Epithelial cell of esophagus (primary cell): Measurements from ENCODE around the gene MFSD12.

Source experiments
- DNase-seq: peaks from one replicate; pipeline ENCODE4 v3.0.0; 2010; ENCODE audit warnings: low read depth
- H3K4me3 ChIP-seq: 2 replicates; pipeline ENCODE4 v1.5.1; 2011; ENCODE audit warnings: mild to moderate bottlenecking, low read length, control low read depth
- TF ChIP-seq, protein P1 (sequence below): IDR thresholded peaks from 2 replicates; pipeline ENCODE4 v1.5.1; 2011; ENCODE audit warnings: low read depth, mild to moderate bottlenecking, low read length, control low read depth, inconsistent platforms; ENCODE audit not compliant: insufficient read depth; ENCODE audit errors: missing control alignments

Gene MFSD12

DNA sequence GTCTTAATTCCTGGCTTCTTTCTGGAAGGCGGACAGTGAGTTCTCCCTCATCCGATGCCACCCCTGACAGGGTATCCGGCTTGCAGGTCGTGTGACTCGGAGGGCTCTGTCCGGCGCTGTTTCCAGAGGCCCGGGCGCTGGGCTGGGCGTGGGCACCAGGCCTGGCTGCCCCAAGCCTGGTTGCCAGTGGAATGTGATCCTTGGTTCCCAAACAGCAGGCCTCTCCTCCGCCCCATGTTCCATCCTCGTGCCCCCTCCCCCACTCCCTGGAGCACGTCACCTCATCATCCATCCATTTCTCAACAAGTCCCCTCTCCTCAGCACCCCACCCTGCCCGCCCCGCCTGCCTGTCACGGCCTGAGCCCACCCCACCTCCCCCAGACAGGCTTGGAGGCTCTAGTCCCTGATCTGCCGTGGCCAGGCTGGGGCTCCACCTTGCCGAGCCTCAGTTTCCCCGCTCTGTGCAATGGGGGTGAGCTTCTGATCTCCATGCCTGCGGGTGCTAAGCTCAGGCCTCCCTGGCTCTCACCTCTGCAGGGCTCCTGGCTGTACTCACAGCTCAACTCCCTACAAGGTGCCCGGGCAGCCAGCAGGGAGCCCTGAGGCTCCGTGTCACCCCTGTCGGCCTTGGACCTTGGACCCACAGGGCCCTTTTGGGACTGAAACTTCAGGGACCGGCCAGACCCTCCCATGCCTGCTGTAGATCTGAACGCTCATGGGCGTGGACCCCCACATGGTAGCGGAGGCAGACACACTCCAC, 47.0 kb upstream of the MFSD12 start:
- TF ChIP-seq, protein P1, sequence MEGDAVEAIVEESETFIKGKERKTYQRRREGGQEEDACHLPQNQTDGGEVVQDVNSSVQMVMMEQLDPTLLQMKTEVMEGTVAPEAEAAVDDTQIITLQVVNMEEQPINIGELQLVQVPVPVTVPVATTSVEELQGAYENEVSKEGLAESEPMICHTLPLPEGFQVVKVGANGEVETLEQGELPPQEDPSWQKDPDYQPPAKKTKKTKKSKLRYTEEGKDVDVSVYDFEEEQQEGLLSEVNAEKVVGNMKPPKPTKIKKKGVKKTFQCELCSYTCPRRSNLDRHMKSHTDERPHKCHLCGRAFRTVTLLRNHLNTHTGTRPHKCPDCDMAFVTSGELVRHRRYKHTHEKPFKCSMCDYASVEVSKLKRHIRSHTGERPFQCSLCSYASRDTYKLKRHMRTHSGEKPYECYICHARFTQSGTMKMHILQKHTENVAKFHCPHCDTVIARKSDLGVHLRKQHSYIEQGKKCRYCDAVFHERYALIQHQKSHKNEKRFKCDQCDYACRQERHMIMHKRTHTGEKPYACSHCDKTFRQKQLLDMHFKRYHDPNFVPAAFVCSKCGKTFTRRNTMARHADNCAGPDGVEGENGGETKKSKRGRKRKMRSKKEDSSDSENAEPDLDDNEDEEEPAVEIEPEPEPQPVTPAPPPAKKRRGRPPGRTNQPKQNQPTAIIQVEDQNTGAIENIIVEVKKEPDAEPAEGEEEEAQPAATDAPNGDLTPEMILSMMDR, result no peak
- H3K4me3 ChIP-seq, result no peak overlapping the region
- no peak for DNase-seq

DNA sequence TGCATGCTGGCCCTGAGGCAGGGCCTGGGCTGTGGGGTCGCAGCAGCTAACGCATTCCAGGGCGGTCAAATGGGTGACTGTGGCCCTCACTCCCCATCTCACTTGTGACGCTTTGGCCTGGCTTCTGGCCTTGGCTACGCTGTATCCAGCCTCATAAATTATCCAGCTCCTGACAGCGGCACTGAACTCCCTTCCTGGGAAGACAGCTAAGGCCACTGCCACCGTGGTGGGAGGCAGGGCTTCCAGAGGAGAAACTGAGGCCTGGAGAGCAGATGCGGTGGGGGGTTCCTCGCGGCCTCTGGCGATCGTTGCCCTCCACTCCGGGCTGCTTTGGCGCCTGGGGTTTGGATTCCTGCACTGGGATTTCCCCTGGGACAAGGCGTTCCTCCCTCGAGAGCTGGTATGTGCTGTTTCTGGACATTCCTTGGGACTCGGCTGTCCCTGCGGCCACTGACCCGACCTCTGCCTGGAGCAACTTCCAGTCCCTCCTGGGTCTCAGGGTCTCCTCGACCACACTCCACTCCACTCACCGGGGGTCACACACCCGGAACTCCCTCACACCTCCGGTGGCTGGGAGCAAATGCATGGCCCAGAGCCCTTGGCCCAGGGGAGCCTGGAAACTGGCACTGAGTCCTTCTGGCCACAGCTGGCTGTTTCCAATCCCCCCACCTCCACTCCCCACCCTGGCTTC, 45.9 kb upstream of the MFSD12 start:
- TF ChIP-seq, protein P1, result no peak
- H3K4me3 ChIP-seq, result no peak overlapping the region
- DNase-seq, result no peak

DNA sequence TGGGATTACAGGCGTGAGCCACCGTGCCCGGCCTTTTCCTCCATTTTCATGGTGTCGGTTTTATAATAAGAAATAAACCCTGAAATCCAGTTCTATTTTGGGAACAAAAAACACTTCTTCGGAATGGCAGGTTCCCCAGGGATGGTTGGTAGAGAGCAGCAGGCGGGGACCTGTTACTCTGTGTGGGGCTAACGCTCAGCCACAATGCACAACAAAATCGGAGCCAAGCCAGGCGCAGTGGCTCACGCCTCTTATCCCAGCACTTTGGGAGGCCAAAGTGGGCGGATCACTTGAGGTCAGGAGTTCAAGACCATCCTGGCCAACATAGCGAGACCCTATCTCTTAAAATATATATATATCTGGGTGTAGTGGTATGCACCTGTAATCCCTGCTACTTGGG, 43.6 kb upstream of the MFSD12 start:
- no peak overlapping the region for H3K4me3 ChIP-seq
- TF ChIP-seq, protein P1, result no peak
- no peak for DNase-seq

DNA sequence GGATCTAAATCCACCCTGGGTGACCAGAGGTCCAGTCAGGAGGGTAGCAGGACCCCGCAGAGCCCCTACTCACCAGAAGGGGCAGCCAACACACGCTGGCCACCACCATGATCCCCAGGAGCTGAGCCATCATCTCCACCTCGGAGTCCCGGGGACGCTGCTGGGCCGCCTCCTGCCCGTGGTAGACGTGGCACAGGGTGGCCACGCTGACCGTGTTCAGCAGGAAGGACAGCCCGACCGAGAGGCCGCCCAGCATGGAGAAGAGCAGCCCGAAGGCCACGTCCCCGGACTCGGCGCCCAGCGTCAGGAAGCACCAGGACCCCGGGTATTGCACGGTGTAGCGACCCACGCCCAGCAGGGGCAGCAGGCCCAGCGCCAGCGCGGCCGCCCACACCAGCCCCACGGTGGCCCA, 42.4 kb upstream of the MFSD12 start:
- TF ChIP-seq, protein P1, result no peak
- no peak overlapping the region for H3K4me3 ChIP-seq
- no peak for DNase-seq

DNA sequence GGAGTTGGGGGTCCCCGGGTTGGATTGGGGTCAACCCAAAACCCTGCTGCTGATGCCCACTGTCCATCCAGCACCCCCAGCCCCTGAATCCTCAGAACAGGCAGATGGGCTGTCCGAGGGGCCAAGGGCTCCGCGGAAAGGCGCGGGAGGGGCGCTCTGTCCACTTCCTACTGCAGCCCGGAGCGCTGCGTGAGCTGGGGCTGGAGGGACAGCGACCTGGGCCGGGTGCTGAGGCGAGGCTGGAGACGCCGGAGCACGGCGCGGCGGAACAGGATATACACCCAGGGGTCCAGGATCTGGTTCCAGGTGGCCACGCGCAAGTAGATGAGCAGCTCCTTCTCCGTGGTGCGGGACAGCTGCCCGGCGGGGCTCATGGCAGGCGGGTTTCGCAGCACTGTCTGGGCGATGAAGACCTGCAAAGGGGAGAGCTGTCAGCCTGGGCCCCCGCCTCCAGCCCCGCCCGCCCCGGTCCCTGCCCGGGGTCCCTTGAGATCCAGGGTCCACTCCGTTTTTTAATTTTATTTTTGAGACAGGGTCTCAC, 38.2 kb upstream of the MFSD12 start:
- TF ChIP-seq, protein P1, result no peak
- no peak overlapping the region for H3K4me3 ChIP-seq
- DNase-seq, result no peak

DNA sequence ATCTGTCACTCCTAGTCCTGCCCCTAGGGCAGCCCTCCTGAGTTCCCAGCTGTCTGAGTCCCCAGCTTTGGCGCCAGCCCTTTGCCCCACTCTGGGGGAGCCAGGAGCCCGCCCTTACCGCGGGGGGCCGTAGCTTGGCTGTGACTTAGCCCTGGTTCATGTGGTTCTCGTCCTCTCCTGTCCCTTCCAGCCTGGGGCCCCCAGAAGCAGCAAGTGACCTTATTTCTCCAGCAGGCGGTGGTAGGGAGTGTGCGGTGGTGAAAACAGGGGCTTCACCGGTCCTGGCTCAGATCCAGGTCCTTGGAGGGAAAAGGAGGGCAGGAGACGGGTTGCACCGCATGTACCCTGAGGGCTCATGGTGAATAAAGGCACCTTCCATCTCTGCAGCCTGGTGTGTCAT, 35.8 kb upstream of the MFSD12 start:
- no peak overlapping the region for H3K4me3 ChIP-seq
- no peak for DNase-seq
- TF ChIP-seq, protein P1, result no peak
